ENCODE data around the gene PLXND1. TPM values are rescaled to one million over a fixed set of nuclear protein-coding genes. Genes with fewer than 3 reads are reported as not detected.
A peak's percentile ranks its signal among the peaks of the same experiment; 100 is the strongest.

The PLXND1 gene
- total and polyA plus RNA-seq, 11 donors, result 40.8 to 218 (median 66.4) TPM

GRCh38 chr3:129653019-129653418, 46.5 kb upstream of the PLXND1 start:
- H3K27ac ChIP-seq, result no peak overlapping the region
- DNase-seq (no peak), ATAC-seq (no peak)
- H3K4me3 ChIP-seq, result no peak overlapping the region
- H3K9me3 ChIP-seq, result no peaks in the 10 kb centered on the region
- no peak for TF ChIP-seq POLR2A (IDR thresholded peaks at IDR 0.05)
- TF ChIP-seq CTCF (IDR thresholded peaks at IDR 0.05), result no peak
- no peaks in the 10 kb centered on the region for H3K27me3 ChIP-seq
- H3K36me3 ChIP-seq, result peaks cover 0 to 41% (median 21%) of the 10 kb centered on the region in 9 donors
- intact Hi-C loops (cut with DNase I), result loop anchor here in 5 of 10 donors (5.0 kb wide), 3 partner anchors 169 to 284 kb away; no protein-coding TSS in a partner anchor
- 79 to 94% (median 85%) methylated on average over 1 of the region's 1 CpG for WGBS, 4 donors
- H3K4me1 ChIP-seq, result peaks cover 7 to 51% (median 32%) of the 10 kb centered on the region in 12 donors

GRCh38 chr3:129651435-129652202, 45.1 kb upstream of the PLXND1 start:
- Histone ChIP-seq H3K9me3 (no peaks in the 10 kb centered on the region), H3K4me3 (no peak overlapping the region), H3K36me3 (peaks cover 0 to 41% (median 21%) of the 10 kb centered on the region in 9 donors), H3K4me1 (peaks cover 0 to 37% (median 19%) of the 10 kb centered on the region in 12 donors), H3K27me3 (no peaks in the 10 kb centered on the region), H3K27ac (peak overlapping the region in 1 of 12 donors; percentile 38)
- peak in 1 of 5 donors; percentile 32 for DNase-seq
- WGBS, 4 donors, result 81 to 84% (median 84%) methylated on average over 8 of the region's 8 CpGs
- intact Hi-C loops (cut with DNase I), result loop anchor here (2.0 to 5.0 kb wide), 5 partner anchors 171 to 286 kb away; no protein-coding TSS in a partner anchor
- ATAC-seq, result peak in 3 of 4 donors; percentile 26 to 29 (median 28)
- TF ChIP-seq CTCF (IDR thresholded peaks at IDR 0.05) (no peak), POLR2A (IDR thresholded peaks at IDR 0.05) (no peak)

GRCh38 chr3:129650256-129650872, 43.9 kb upstream of the PLXND1 start:
- H3K4me1 ChIP-seq, result peaks cover 0 to 27% (median 15%) of the 10 kb centered on the region in 12 donors
- intact Hi-C loops (cut with DNase I), result loop anchor here (1.0 to 5.0 kb wide), 7 partner anchors 172 to 287 kb away; no protein-coding TSS in a partner anchor
- DNase-seq (peak in 4 of 5 donors; percentile 45 to 73 (median 64)), ATAC-seq (peak in 3 of 4 donors; percentile 68 to 84 (median 80))
- WGBS, 4 donors, result 29 to 41% (median 35%) methylated on average over 7 of the region's 7 CpGs
- peaks cover 0 to 41% (median 21%) of the 10 kb centered on the region in 9 donors for H3K36me3 ChIP-seq
- TF ChIP-seq POLR2A (IDR thresholded peaks at IDR 0.05) (no peak), CTCF (IDR thresholded peaks at IDR 0.05) (peak; percentile 47 to 82 (median 74))
- H3K27ac ChIP-seq, result no peak overlapping the region
- no peaks in the 10 kb centered on the region for H3K27me3 ChIP-seq
- no peaks in the 10 kb centered on the region for H3K9me3 ChIP-seq
- no peak overlapping the region for H3K4me3 ChIP-seq

- DNase-seq, result no peak
- H3K36me3 ChIP-seq, result peaks cover 0 to 29% (median 10%) of the 10 kb centered on the region in 9 donors
- TF ChIP-seq POLR2A (IDR thresholded peaks at IDR 0.05), result no peak
- TF ChIP-seq CTCF (IDR thresholded peaks at IDR 0.05), result no peak
- WGBS, 4 donors, result 85 to 92% (median 89%) methylated on average over 3 of the region's 3 CpGs
- intact Hi-C loops (cut with DNase I), result loop anchor here in 3 of 10 donors (5.0 kb wide), 1 partner anchor 284 kb away; no protein-coding TSS in a partner anchor
- H3K4me3 ChIP-seq, result no peak overlapping the region
- H3K9me3 ChIP-seq, result no peaks in the 10 kb centered on the region
- H3K27ac ChIP-seq, result no peak overlapping the region
- H3K4me1 ChIP-seq, result peaks cover 0 to 22% (median 14%) of the 10 kb centered on the region in 12 donors
- no peaks in the 10 kb centered on the region for H3K27me3 ChIP-seq
- ATAC-seq, result no peak
Observed at GRCh38 chr3:129648391-129648790, 41.9 kb upstream of the PLXND1 start.
